Midbrain (tissue), 1 donor: ENCODE results near the gene HOXD8.

ENCODE experiments used
- DNase-seq: peaks from one replicate; lab custom pipeline; 2025; lab: John Stamatoyannopoulos, UW

Gene HOXD8

GRCh38 chr2:176160251-176160985 lies 30.9 kb downstream of the HOXD8 start:
- no peak for DNase-seq

- no peak for DNase-seq
Observed at GRCh38 chr2:176160986-176161824, 31.7 kb downstream of the HOXD8 start.

DNA sequence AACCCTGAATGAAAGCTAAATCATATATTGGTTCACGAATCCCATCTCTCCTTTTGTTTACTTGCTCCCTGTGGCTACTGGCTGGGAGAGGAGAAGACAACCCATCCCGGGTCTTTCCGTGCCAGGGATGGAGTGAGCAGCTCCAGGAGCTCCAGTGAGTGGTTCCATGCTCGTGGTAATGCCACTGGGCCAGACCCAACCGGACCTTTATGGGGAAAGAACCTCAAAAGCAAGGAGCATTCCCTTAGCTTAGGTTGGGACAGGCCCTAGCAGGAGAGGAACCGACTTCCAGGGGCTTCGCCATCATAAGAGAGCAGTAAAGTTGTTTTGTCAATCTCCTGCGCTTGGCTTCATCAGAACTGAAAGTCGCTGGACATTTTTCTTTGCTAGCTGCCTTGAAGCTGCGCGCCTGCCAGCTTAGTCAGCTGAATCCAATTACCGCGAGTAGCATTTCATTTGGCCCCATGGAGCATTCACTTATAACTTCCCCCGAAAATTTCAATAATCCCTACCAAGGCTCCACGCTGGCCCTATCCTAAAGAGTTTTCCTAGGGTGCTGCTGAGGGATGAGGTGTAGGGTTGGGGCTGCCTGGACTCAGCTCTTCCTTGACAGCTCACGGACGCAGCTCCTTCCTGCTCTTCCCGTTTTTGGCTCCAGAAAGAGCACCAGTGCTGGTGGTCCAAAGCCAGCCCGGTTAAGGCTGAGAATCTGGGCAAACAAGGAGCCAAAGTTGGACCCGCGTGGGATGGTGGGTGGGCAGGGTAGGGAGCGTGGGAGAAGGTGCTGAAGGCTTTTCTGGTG lies 32.5 kb downstream of the HOXD8 start:
- DNase-seq, result no peak

DNA sequence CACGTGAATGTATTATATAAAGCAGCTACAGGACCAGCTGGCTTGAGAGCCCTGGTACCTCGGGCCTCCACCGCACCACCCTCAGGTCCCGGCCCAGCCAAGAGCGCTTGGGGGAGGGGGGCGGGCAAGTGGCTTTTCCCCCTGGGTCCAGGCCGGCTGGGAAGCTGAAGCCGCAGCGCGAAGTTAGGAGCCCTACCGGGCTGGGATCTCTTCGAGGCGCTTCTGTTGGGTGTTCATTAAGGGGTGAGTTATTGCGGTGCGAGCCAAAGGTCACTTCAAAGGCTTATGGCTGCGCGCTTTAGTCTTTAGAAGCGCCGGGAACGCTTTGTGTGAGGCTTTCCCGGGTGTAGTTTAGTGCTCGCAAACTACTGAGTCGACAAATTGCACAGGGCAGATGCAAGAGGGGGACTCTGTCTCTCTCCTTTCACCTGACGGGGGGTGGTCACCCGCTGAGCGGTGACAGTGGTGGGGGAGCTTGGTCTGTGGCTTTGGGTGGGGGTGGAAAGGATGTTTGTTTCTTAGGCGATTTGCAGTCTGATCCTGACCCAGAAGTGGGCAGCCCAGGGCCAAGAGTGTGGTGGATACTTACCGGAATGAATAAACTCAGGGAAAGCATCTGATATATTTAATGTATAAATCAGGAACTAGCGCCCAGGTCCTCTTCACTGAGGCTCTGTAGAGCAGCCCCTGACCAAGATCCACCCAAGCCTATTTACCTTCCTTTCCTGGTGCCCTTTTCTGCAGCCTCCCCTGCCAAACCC lies 33.6 kb downstream of the HOXD8 start:
- no peak for DNase-seq

- DNase-seq, result no peak
Observed at GRCh38 chr2:176163672-176164056, 34.2 kb downstream of the HOXD8 start.

- DNase-seq, result no peak
Observed at GRCh38 chr2:176164201-176164600, 34.7 kb downstream of the HOXD8 start.

- DNase-seq, result no peak
Observed at GRCh38 chr2:176164611-176165369, 35.3 kb downstream of the HOXD8 start.

DNA sequence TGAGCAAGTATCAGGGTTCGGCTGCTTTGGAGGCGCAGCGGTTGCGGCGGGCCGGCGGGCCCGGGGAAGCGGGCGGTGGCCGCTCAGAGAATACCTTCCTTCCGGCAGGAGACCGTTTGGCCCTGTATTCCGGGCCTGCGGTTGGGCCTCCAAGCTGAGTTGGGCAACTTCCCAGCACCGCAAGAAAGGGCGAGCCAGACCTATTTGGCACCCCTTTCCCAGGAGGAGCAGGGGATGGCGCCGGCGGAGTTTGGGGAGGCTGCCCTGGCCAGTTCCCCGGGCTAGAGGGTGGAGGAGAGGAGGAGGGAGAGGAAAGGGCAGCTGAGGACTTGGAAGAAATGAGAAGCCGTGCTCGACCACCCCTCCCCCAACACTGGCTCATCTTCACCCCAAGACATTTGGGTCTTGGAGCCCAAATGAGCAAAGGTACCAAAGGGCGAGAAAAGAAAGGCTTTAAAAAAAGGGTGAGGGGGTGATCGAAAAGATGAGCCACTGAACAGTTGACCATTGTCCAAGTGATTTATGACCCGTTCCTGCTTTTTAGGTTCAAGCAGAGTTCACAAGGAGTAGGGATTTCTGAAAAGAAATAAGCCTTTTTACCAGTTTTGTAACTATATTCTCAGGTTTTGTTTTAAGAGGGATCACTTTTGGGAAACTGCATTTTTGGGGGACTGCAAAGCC lies 36.0 kb downstream of the HOXD8 start:
- no peak for DNase-seq

GRCh38 chr2:176166272-176166671 lies 36.8 kb downstream of the HOXD8 start:
- DNase-seq, result no peak

DNA sequence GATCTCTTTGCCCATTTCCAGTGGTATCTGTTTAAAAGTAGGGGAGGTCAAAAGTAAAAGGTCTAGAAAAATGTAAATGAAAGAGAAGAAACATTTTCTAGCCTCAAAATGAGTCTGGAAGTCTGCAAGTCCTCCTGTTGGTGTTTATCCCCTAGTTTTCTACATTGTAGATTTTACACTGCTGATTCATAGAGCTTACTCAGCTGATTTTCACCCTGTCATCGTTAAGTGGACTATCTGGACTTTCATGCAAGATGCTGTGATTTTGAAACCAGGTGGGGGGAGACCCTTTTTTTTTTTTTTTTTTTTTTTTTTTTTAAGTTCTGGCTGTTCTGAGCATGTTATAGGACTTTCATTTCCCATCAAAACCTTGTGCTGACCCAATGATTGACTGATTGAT lies 37.9 kb downstream of the HOXD8 start:
- no peak for DNase-seq

DNA sequence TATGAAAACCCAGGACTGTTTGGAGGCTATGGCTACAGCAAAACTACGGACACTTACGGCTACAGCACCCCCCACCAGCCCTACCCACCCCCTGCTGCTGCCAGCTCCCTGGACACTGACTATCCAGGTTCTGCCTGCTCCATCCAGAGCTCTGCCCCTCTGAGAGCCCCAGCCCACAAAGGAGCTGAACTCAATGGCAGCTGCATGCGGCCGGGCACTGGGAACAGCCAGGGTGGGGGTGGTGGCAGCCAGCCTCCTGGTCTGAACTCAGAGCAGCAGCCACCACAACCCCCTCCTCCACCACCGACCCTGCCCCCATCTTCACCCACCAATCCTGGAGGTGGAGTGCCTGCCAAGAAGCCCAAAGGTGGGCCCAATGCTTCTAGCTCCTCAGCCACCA lies 39.7 kb downstream of the HOXD8 start:
- no peak for DNase-seq

DNA sequence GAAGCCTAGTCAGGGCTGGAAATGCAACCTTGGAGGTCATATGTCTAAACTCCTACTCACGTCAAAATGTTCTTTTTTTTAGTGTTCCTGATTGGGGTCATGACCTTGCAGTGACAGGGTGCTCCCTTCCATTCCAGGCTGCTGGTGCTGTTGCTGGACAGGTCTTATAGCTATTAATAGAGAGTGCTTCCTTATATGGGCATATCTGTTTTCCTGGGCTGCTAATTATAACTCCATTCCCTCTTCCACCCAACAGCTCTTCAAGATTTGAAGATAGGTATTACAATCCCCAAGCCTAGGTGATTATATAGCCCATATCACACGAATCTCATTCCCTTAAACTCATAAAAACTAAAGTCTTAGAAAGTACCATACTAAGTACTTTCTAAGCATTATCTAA lies 40.2 kb downstream of the HOXD8 start:
- no peak for DNase-seq

DNA sequence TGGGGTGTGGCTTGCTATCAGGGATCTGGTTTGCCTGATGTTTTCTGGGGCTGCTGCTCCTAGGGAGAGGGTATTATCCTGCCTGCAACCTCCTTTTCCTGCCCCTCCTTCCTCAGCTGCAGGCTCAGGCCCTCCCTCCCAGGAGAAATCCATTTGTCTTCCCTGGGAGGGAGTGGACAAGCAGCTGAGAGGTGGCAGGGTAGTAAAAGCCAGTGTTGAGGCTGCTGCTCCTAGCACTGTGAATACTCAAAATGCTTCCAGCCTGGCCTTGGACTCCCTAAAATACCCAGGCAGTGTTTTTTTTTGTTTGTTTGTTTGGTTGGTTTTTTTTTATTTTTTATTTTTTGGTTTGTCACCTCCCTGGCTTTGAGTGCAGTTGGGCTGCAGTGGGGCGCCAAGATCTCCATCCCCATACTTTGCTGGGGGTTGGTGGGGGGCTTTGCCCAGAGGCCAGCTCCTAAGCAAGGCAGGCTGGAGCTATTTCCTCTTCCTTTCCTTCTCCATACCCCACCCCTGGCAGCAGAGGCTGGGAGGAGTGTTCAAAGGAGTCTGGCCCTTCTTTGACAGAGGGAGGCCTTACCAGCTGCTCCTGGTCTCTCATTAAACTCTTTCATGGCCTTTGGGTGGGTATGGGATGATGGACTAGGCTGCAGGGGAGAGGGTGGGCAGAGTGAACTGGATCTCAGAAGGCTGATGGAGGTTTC lies 41.2 kb downstream of the HOXD8 start:
- no peak for DNase-seq

DNA sequence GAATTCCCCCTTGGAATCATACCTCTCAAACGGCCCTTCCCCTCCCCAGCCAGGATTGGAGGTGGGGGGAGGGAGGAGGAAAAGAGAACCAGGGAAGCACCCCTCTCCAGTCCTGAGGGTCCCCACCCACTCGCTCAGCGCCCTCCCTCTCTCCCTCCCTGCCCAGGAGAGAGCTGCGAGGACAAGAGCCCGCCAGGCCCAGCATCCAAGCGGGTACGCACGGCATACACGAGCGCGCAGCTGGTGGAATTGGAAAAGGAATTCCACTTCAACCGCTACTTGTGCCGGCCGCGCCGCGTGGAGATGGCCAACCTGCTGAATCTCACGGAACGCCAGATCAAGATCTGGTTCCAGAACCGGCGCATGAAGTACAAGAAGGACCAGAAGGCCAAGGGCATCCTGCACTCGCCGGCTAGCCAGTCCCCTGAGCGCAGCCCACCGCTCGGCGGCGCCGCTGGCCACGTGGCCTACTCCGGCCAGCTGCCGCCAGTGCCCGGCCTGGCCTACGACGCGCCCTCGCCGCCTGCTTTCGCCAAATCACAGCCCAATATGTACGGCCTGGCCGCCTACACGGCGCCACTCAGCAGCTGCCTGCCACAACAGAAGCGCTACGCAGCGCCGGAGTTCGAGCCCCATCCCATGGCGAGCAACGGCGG lies 42.0 kb downstream of the HOXD8 start:
- DNase-seq, result peak; percentile 39

GRCh38 chr2:176172007-176172894 lies 42.7 kb downstream of the HOXD8 start:
- DNase-seq, result no peak

GRCh38 chr2:176172895-176173566 lies 43.5 kb downstream of the HOXD8 start:
- DNase-seq, result no peak

GRCh38 chr2:176173567-176174381 lies 44.3 kb downstream of the HOXD8 start:
- no peak for DNase-seq
